Neuronal stem cell (in vitro differentiated cells): ENCODE results near the gene STX11.
A peak's percentile ranks its signal among the peaks of the same experiment; 100 is the strongest.

Experiments used
- DNase-seq: peaks from one replicate; pipeline ENCODE4 v3.0.0-alpha.2; 2013; ENCODE audit warnings: low spot score
- H2AFZ ChIP-seq: one replicate; pipeline ENCODE4 v1.6.1; 2013; ENCODE audit warnings: mild to moderate bottlenecking, low read length, inconsistent platforms
- H2AK5ac ChIP-seq: 2 replicates; pipeline ENCODE4 v1.6.1; 2013; ENCODE audit warnings: low read depth, mild to moderate bottlenecking, inconsistent platforms, low read length, moderate library complexity, mixed read lengths
- H2BK120ac ChIP-seq: 2 replicates; pipeline ENCODE4 v1.6.1; 2013; ENCODE audit warnings: low read depth, mild to moderate bottlenecking, inconsistent platforms, low read length, moderate library complexity, mixed read lengths
- H2BK12ac ChIP-seq: one replicate; pipeline ENCODE4 v1.6.1; 2013; ENCODE audit warnings: low read length, inconsistent platforms
- H2BK15ac ChIP-seq: 2 replicates; pipeline ENCODE4 v1.6.1; 2013; ENCODE audit warnings: mild to moderate bottlenecking, low read length, inconsistent platforms, mixed read lengths
- H2BK5ac ChIP-seq: one replicate; pipeline ENCODE4 v1.6.1; 2013; ENCODE audit warnings: inconsistent platforms, mild to moderate bottlenecking, low read length, moderate library complexity
- H3K14ac ChIP-seq: one replicate; pipeline ENCODE4 v1.6.1; 2013; ENCODE audit warnings: low read length, inconsistent platforms
- H3K18ac ChIP-seq: 2 replicates; pipeline ENCODE4 v1.6.1; 2013; ENCODE audit warnings: low read length, inconsistent platforms
- H3K23ac ChIP-seq: 2 replicates; pipeline ENCODE4 v1.6.1; 2013; ENCODE audit warnings: low read depth, mild to moderate bottlenecking, mixed read lengths, low read length, inconsistent platforms; ENCODE audit not compliant: poor library complexity
- H3K27ac ChIP-seq: replicated peaks from 3 replicates; pipeline ENCODE4 v1.5.1; 2013; ENCODE audit warnings: low read length, inconsistent platforms
- H3K27me3 ChIP-seq, 3 experiments: 2 replicates each; pipeline ENCODE4 v1.6.1; 2013; ENCODE audit warnings: low read length in 3 of 3, mild to moderate bottlenecking in 2 of 3, inconsistent platforms in 1 of 3, low read depth in 1 of 3, mixed read lengths in 1 of 3, moderate library complexity in 1 of 3; ENCODE audit not compliant: control insufficient read depth in 3 of 3, insufficient read depth in 3 of 3
- H3K36me3 ChIP-seq, 2 donors: replicated peaks in 1 of 2; 2 replicates each; pipeline ENCODE4 v1.6.1; 2013; ENCODE audit warnings: low read length in 2 of 2; ENCODE audit not compliant: control insufficient read depth in 2 of 2, insufficient read depth in 2 of 2
- H3K4ac ChIP-seq: 2 replicates; pipeline ENCODE4 v1.6.1; 2013; ENCODE audit warnings: inconsistent platforms, mild to moderate bottlenecking, low read length, moderate library complexity
- H3K4me1 ChIP-seq, 2 donors: 1 replicate in 1 of 2; 2 replicates in 1 of 2; pipeline ENCODE4 v1.6.1; 2013; ENCODE audit warnings: low read length in 2 of 2, low read depth in 1 of 2; ENCODE audit not compliant: control insufficient read depth in 2 of 2, insufficient read depth in 1 of 2
- H3K4me2 ChIP-seq: one replicate; pipeline ENCODE4 v1.6.1; 2013; ENCODE audit warnings: mild to moderate bottlenecking, low read length, inconsistent platforms; ENCODE audit not compliant: insufficient read depth, poor library complexity, severe bottlenecking
- H3K4me3 ChIP-seq, 2 donors: 2 replicates each; pipeline ENCODE4 v1.5.1; 2013; ENCODE audit warnings: low read length in 2 of 2, mild to moderate bottlenecking in 2 of 2, inconsistent platforms in 1 of 2, moderate library complexity in 1 of 2
- H3K79me1 ChIP-seq: one replicate; pipeline ENCODE4 v1.6.1; 2013; ENCODE audit warnings: low read depth, mild to moderate bottlenecking, inconsistent platforms, low read length, moderate library complexity
- H3K9ac ChIP-seq: one replicate; pipeline ENCODE4 v1.6.1; 2013; ENCODE audit warnings: mild to moderate bottlenecking, low read depth, low read length, inconsistent platforms; ENCODE audit not compliant: poor library complexity
- H3K9me3 ChIP-seq, 2 donors: replicated peaks in 1 of 2; 2 replicates each; pipeline versions ENCODE3 to v1.6.1; 2013; ENCODE audit warnings: low read length in 2 of 2, mild to moderate bottlenecking in 2 of 2, inconsistent platforms in 1 of 2, low read depth in 1 of 2, mixed read lengths in 1 of 2, moderate library complexity in 1 of 2; ENCODE audit not compliant: control insufficient read depth in 2 of 2, insufficient read depth in 1 of 2
- H4K8ac ChIP-seq: one replicate; pipeline ENCODE4 v1.6.1; 2013; ENCODE audit warnings: low read depth, mild to moderate bottlenecking, inconsistent platforms, low read length, moderate library complexity
- H4K91ac ChIP-seq: one replicate; pipeline ENCODE4 v1.6.1; 2013; ENCODE audit warnings: low read length, low read depth, mild to moderate bottlenecking, inconsistent platforms; ENCODE audit not compliant: poor library complexity
- WGBS, 2 donors: extraction: QIAGEN DNeasy Blood & Tissue Kit; methylation state at CpG; one replicate each; pipeline ENCODE4 v1.1.7; 2013; ENCODE audit warnings: missing lambda C conversion rate in 2 of 2, mixed read lengths in 1 of 2; ENCODE audit not compliant: insufficient read length in 2 of 2, insufficient replicate concordance in 1 of 2; ENCODE audit errors: extremely low coverage in 2 of 2; 5-methylcytosine and 5-hydroxymethylcytosine counted together

The STX11 gene

GRCh38 chr6:144194293-144194810, 44.0 kb downstream of the STX11 start:
- no peak overlapping the region for H2BK12ac ChIP-seq
- H2BK120ac ChIP-seq, result no peak overlapping the region
- no peaks in the 10 kb centered on the region for H3K36me3 ChIP-seq
- no peak overlapping the region for H3K27ac ChIP-seq
- no peak overlapping the region for H3K9ac ChIP-seq
- H3K14ac ChIP-seq, result no peak overlapping the region
- DNase-seq, result no peak
- no peak overlapping the region for H2BK5ac ChIP-seq
- no peak overlapping the region for H3K4me2 ChIP-seq
- no peak overlapping the region for H2BK15ac ChIP-seq
- no peak overlapping the region for H2AK5ac ChIP-seq
- no peak overlapping the region for H3K4me3 ChIP-seq
- peaks cover 0 to 3% (median 0%) of the 10 kb centered on the region in 3 experiments for H3K27me3 ChIP-seq
- no peak overlapping the region for H3K4ac ChIP-seq
- peak overlapping the region; percentile 57 for H2AFZ ChIP-seq
- WGBS, 2 donors, result no CpG with 5 or more reads among the region's 7 CpGs
- H3K4me1 ChIP-seq, result peaks cover 0 to 2% of the 10 kb centered on the region in 2 donors
- H3K23ac ChIP-seq, result no peak overlapping the region
- H3K9me3 ChIP-seq, result no peaks in the 10 kb centered on the region
- no peak overlapping the region for H3K18ac ChIP-seq
- H4K91ac ChIP-seq, result no peak overlapping the region
- H3K79me1 ChIP-seq, result no peaks in the 10 kb centered on the region
- H4K8ac ChIP-seq, result no peak overlapping the region

- no peak overlapping the region for H3K14ac ChIP-seq
- no peak overlapping the region for H3K18ac ChIP-seq
- H4K91ac ChIP-seq, result no peak overlapping the region
- no peak overlapping the region for H3K4me2 ChIP-seq
- peaks cover 0 to 2% of the 10 kb centered on the region in 2 donors for H3K4me1 ChIP-seq
- no peak overlapping the region for H3K27ac ChIP-seq
- no peaks in the 10 kb centered on the region for H3K79me1 ChIP-seq
- H4K8ac ChIP-seq, result no peak overlapping the region
- no CpG with 5 or more reads among the region's 3 CpGs for WGBS, 2 donors
- DNase-seq, result no peak
- peaks cover 0 to 2% of the 10 kb centered on the region in 2 donors for H3K9me3 ChIP-seq
- no peak overlapping the region for H2AK5ac ChIP-seq
- no peak overlapping the region for H2BK12ac ChIP-seq
- H2AFZ ChIP-seq, result no peak overlapping the region
- H3K23ac ChIP-seq, result no peak overlapping the region
- peaks cover 0 to 2% of the 10 kb centered on the region in 2 donors for H3K36me3 ChIP-seq
- no peak overlapping the region for H3K4ac ChIP-seq
- no peak overlapping the region for H3K4me3 ChIP-seq
- no peak overlapping the region for H2BK15ac ChIP-seq
- no peak overlapping the region for H2BK120ac ChIP-seq
- no peak overlapping the region for H3K9ac ChIP-seq
- no peak overlapping the region for H2BK5ac ChIP-seq
- H3K27me3 ChIP-seq, result no peaks in the 10 kb centered on the region
Observed at GRCh38 chr6:144195671-144196270, 45.5 kb downstream of the STX11 start.

GRCh38 chr6:144197919-144198318, 47.6 kb downstream of the STX11 start:
- Histone ChIP-seq H3K4ac (no peak overlapping the region), H3K9ac (no peak overlapping the region), H2BK15ac (no peak overlapping the region), H2BK120ac (no peak overlapping the region), H3K14ac (no peak overlapping the region), H3K4me2 (no peak overlapping the region), H2AK5ac (no peak overlapping the region), H3K9me3 (peaks cover 7 to 9% of the 10 kb centered on the region in 2 donors), H3K18ac (no peak overlapping the region), H3K36me3 (peaks cover 0 to 2% of the 10 kb centered on the region in 2 donors), H2BK12ac (no peak overlapping the region), H3K4me1 (peaks cover 0 to 2% of the 10 kb centered on the region in 2 donors), H4K91ac (no peak overlapping the region), H3K27ac (no peak overlapping the region), H3K79me1 (no peaks in the 10 kb centered on the region), H2BK5ac (no peak overlapping the region), H3K4me3 (no peak overlapping the region), H2AFZ (no peak overlapping the region), H4K8ac (no peak overlapping the region), H3K23ac (no peak overlapping the region), H3K27me3 (no peaks in the 10 kb centered on the region)
- DNase-seq, result no peak
- whole genome bisulfite sequencing, 2 donors, result no CpG with 5 or more reads among the region's 3 CpGs

GRCh38 chr6:144202879-144203468, 52.7 kb downstream of the STX11 start:
- no peak overlapping the region for H3K14ac ChIP-seq
- no peak overlapping the region for H3K18ac ChIP-seq
- no peak overlapping the region for H4K91ac ChIP-seq
- H2BK120ac ChIP-seq, result no peak overlapping the region
- no peak overlapping the region for H3K27ac ChIP-seq
- no peaks in the 10 kb centered on the region for H3K79me1 ChIP-seq
- H3K36me3 ChIP-seq, result peaks cover 0 to 2% of the 10 kb centered on the region in 2 donors
- H3K9ac ChIP-seq, result no peak overlapping the region
- WGBS, 2 donors, result no CpG with 5 or more reads among the region's 3 CpGs
- H3K4ac ChIP-seq, result no peak overlapping the region
- no peak overlapping the region for H2BK12ac ChIP-seq
- no peak overlapping the region for H3K4me2 ChIP-seq
- no peak for DNase-seq
- H3K27me3 ChIP-seq, result no peaks in the 10 kb centered on the region
- no peak overlapping the region for H3K23ac ChIP-seq
- no peak overlapping the region for H2AK5ac ChIP-seq
- H2AFZ ChIP-seq, result no peak overlapping the region
- H2BK5ac ChIP-seq, result no peak overlapping the region
- no peak overlapping the region for H3K4me3 ChIP-seq
- no peak overlapping the region for H2BK15ac ChIP-seq
- peaks cover 9 to 15% of the 10 kb centered on the region in 2 donors for H3K9me3 ChIP-seq
- no peaks in the 10 kb centered on the region for H3K4me1 ChIP-seq
- no peak overlapping the region for H4K8ac ChIP-seq
